Measurements from ENCODE around the gene FNIP2. TPM values are rescaled to one million over a fixed set of nuclear protein-coding genes. Genes with fewer than 3 reads are reported as not detected.
"Not testable (repeated sequence)": the region's sequence is repeated elsewhere in the genome, so short reads cannot be mapped to it uniquely, and the experiment has no call there.

FNIP2 gene
- total RNA-seq, 2 donors from 2014 or later = 31.1 to 39.8 TPM

- no peak for TF ChIP-seq POLR2AphosphoS5 (IDR thresholded peaks at IDR 0.05)
- TF ChIP-seq POLR2A (IDR thresholded peaks at IDR 0.05) = no peak
- TF ChIP-seq CTCF (IDR thresholded peaks at IDR 0.05) = no peak
- Histone ChIP-seq H3K9me3 (no peaks in the 10 kb centered on the region), H3K4me3 (no peak overlapping the region), H3K27me3 (replicated peaks; ENCODE audit: insufficient read depth) (no peaks in the 10 kb centered on the region), H3K36me3 (no peaks in the 10 kb centered on the region), H3K27ac (no peak overlapping the region), H3K4me1 (replicated peaks) (no peaks in the 10 kb centered on the region)
- WGBS = 61% methylated on average over 6 of the region's 6 CpGs
- no peak for DNase-seq (ENCODE audit: low spot score)
- intact Hi-C loops (cut with DNase I) = no loop called here
These were observed 144.0 kb downstream of the FNIP2 start for GRCh38 chr4:158912806-158913205.

- intact Hi-C loops (cut with DNase I) = no loop called here
These were observed 144.9 kb downstream of the FNIP2 start for GRCh38 chr4:158913766-158914165.

GRCh38 chr4:158914218-158914617, 145.4 kb downstream of the FNIP2 start:
- H3K9me3 ChIP-seq = no peaks in the 10 kb centered on the region
- intact Hi-C loops (cut with DNase I) = no loop called here
- H3K27ac ChIP-seq = no peak overlapping the region
- TF ChIP-seq POLR2A (IDR thresholded peaks at IDR 0.05) (no peak), CTCF (IDR thresholded peaks at IDR 0.05) (no peak)
- 62% methylated on average over 5 of the region's 5 CpGs for WGBS
- H3K27me3 ChIP-seq (replicated peaks; ENCODE audit: insufficient read depth) = no peaks in the 10 kb centered on the region
- no peak overlapping the region for H3K4me3 ChIP-seq
- DNase-seq (ENCODE audit: low spot score) = no peak
- no peaks in the 10 kb centered on the region for H3K4me1 ChIP-seq (replicated peaks)
- H3K36me3 ChIP-seq = no peaks in the 10 kb centered on the region

More at GRCh38 chr4:158913766-158914165, 144.9 kb downstream of the FNIP2 start:
- TF ChIP-seq CTCF (IDR thresholded peaks at IDR 0.05) = no peak
- no peaks in the 10 kb centered on the region for H3K4me1 ChIP-seq (replicated peaks)
- H3K4me3 ChIP-seq = no peak overlapping the region
- WGBS = 66% methylated on average over 5 of the region's 5 CpGs
- H3K27me3 ChIP-seq (replicated peaks; ENCODE audit: insufficient read depth) = no peaks in the 10 kb centered on the region
- H3K9me3 ChIP-seq = no peaks in the 10 kb centered on the region
- no peak for DNase-seq (ENCODE audit: low spot score)
- no peaks in the 10 kb centered on the region for H3K36me3 ChIP-seq
- no peak overlapping the region for H3K27ac ChIP-seq

- Histone ChIP-seq H3K4me3 (no peak overlapping the region), H3K27me3 (replicated peaks; ENCODE audit: insufficient read depth) (no peaks in the 10 kb centered on the region), H3K4me1 (replicated peaks) (no peaks in the 10 kb centered on the region), H3K27ac (no peak overlapping the region), H3K9me3 (no peaks in the 10 kb centered on the region), H3K36me3 (no peaks in the 10 kb centered on the region)
- DNase-seq (ENCODE audit: low spot score) = no peak
- intact Hi-C loops (cut with DNase I) = no loop called here
- TF ChIP-seq POLR2A (IDR thresholded peaks at IDR 0.05) (no peak), POLR2AphosphoS5 (IDR thresholded peaks at IDR 0.05) (no peak), CTCF (IDR thresholded peaks at IDR 0.05) (no peak)
- WGBS = 91% methylated on average over 2 of the region's 2 CpGs
These were observed 146.9 kb downstream of the FNIP2 start for GRCh38 chr4:158915683-158916241.

GRCh38 chr4:158920452-158920996, 151.7 kb downstream of the FNIP2 start:
- DNase-seq (ENCODE audit: low spot score); H3K9me3 ChIP-seq; H3K27me3 ChIP-seq (replicated peaks; ENCODE audit: insufficient read depth); H3K4me3 ChIP-seq; H3K27ac ChIP-seq; intact Hi-C loops (cut with DNase I); H3K36me3 ChIP-seq; H3K4me1 ChIP-seq (replicated peaks): not testable (repeated sequence)
- 84% methylated on average over 8 of the region's 8 CpGs for WGBS

- H3K9me3 ChIP-seq; DNase-seq (ENCODE audit: low spot score); H3K4me1 ChIP-seq (replicated peaks); H3K4me3 ChIP-seq; intact Hi-C loops (cut with DNase I); H3K36me3 ChIP-seq; H3K27ac ChIP-seq; H3K27me3 ChIP-seq (replicated peaks; ENCODE audit: insufficient read depth): not testable (repeated sequence)
- WGBS = 97% methylated on average over 19 of the region's 19 CpGs
These were observed 158.9 kb downstream of the FNIP2 start for GRCh38 chr4:158927774-158928173.

Measured in prostate gland (tissue), 2 donors.